CD4-positive, alpha-beta T cell treated with Interleukin-15 for 4 hours (primary cell): ENCODE data around the gene OVCH1.
"Not testable (repeated sequence)": the region's sequence is repeated elsewhere in the genome, so short reads cannot be mapped to it uniquely, and the experiment has no call there.

Experiments
- DNase-seq: peaks from one replicate; pipeline ENCODE4 v3.0.0-alpha.2; 2020; ENCODE audit warnings: low spot score

The OVCH1 gene

DNA sequence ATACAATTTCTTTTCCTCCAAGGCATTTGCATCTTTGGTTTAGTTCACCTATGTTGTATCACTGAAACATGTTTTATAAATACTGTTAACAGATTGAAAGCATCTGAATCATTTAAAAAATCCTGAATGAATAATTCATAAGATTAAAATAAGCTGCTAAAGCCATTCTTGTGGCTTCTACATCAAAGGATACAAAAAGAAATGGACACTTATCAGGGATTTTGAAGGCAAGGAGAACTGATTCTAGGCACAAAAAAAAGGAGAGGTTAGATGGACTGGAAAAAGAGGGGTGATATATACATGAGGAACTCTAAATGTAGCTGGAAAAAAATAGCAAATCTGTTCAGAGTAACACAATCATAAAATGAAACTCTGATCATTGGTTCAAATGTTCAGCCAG lies 5.8 kb upstream of the OVCH1 start:
- DNase-seq = no peak

GRCh38 chr12:29499235-29499634 lies 1.7 kb upstream of the OVCH1 start:
- no peak for DNase-seq

DNA sequence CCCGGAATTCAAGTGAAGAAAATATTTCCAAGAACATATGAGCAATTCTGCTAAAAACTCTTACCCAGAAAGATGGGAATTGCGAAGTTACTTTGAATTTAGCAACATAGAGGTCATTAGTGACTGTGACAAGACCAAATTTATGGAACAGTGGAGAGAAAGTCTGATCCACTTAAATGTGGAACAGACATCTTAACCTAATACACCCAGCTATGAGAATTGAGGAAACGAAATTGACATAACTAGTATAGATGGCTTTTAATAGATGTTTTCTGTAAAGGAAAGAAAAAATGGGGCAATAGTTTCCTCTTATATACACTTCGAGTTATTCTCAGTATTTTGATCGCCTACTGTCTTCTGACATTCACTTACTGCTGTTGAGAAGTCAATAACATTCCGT lies 4.6 kb downstream of the OVCH1 start:
- DNase-seq = no peak

- DNase-seq = no peak
These were observed 10.5 kb downstream of the OVCH1 start for GRCh38 chr12:29486972-29487371.

DNA sequence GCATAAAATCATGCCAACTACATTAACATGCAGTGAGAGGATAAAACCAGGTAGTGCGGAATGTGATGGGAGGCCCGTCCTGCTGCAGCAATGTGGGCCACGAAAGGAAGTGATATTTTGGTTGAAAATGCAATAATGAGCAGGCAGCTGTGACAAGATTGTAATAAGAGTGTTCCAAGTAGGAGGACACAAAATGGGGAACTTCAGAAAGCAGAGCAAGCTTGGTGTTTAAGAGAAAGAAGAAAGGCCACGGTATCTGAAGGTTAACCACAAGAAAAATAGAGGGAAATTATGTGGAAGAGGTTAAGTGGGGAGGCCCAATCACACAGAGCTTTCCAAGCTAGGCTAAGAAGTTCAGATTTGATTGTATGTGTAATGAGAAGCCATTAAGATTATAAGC lies 34.3 kb downstream of the OVCH1 start:
- no peak for DNase-seq

DNA sequence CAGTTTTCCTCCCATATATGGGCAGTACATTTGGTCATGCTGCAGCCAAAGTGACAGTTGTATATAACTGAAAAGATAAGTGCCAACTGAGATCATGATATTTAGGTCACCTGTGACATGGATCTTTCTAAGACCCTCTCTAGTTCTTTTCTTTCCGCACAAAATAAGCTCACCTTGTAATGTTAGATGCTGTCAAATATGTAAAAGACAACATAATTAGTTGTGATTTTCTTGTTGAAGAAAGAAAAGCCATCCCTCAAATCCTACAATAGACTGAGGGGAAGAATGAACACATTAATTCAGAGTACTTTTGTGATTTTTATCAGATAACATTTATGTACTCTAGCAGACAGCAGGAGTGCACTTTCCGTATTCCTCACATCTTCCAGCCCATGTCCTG lies 37.4 kb downstream of the OVCH1 start:
- DNase-seq = no peak

GRCh38 chr12:29455087-29455486 lies 42.4 kb downstream of the OVCH1 start:
- no peak for DNase-seq

DNA sequence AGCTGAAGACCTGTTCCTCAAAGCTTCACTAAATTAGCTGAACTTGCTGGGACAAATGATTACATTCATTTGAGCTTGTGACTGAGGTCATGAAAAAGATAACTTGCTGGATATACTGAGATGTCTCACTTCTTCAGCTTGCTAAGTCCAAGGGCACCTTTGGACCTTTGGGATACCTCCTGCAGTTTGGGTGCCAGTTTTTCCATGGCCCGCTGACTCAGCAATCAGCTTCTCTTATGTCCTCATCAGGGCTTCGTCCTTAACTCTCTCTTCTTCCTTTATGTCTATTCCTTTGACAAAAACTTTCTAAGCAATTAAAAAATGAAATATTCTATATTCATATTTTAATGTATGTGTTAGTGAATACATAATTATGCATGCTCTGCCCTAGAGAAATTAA lies 45.6 kb downstream of the OVCH1 start:
- no peak for DNase-seq

- DNase-seq = no peak
These were observed 49.3 kb downstream of the OVCH1 start for GRCh38 chr12:29448157-29448556.

GRCh38 chr12:29447285-29447975 lies 50.1 kb downstream of the OVCH1 start:
- no peak for DNase-seq

DNA sequence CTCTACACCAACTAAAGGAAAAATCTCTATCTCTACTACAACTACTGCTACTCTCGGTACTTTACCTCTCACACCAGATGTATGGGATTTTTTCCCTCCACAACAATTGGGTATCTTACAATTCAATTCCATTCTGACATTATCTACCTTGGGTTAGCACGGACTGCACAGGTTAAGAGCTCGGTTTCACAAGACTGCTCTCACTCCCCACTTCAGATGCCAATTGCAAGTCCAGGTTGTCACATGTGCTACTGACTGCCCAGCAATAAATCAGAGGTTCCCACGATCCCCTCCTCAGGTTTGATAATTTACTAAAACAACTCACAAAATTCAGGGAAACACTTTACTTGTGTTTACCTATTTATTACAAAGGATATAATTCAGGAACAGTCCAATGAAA lies 58.0 kb downstream of the OVCH1 start:
- DNase-seq = no peak

- DNase-seq = no peak
These were observed 58.6 kb downstream of the OVCH1 start for GRCh38 chr12:29438752-29439408.

- DNase-seq = no peak
These were observed 59.9 kb downstream of the OVCH1 start for GRCh38 chr12:29437575-29437974.

DNA sequence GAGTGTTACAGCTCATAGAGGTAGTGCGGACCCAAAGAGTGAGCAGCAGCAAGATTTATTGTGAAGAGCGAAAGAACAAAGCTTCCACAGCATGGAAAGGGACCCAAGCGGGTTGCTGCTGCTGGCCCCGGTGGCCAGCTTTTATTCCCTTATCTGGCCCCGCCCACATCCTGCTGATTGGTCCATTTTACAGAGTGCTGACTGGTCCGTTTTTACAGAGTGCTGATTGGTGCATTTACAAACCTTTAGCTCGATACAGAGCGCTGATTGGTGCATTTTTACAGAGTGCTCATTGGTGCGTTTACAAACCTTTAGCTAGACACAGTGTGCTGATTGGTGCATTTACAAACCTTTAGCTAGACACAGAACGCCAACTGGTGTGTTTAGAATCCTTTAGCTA lies 60.7 kb downstream of the OVCH1 start:
- not testable (repeated sequence) for DNase-seq

DNA sequence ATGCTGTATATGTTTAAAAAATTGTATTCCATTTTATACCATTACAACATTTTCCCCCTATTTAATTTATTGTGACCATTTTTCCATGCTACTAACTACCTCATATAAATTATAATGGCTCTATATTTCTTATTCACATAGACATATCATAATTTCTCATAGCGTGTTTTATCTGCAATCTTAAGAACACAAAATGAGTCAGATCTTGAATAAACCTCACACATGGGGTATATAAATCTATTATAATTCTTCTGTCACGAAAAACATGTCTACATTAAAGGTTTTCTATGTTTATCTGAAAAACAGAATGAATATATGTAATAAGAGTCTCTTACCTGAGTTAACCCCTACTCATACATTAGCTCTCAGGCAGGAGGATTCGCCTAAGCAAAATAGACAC lies 66.0 kb downstream of the OVCH1 start:
- no peak for DNase-seq

GRCh38 chr12:29430716-29431044 lies 66.8 kb downstream of the OVCH1 start:
- DNase-seq = no peak

GRCh38 chr12:29429999-29430715 lies 67.3 kb downstream of the OVCH1 start:
- DNase-seq = no peak

GRCh38 chr12:29428633-29429032 lies 68.9 kb downstream of the OVCH1 start:
- DNase-seq = no peak

GRCh38 chr12:29427964-29428363 lies 69.5 kb downstream of the OVCH1 start:
- peak; percentile 16 for DNase-seq

DNA sequence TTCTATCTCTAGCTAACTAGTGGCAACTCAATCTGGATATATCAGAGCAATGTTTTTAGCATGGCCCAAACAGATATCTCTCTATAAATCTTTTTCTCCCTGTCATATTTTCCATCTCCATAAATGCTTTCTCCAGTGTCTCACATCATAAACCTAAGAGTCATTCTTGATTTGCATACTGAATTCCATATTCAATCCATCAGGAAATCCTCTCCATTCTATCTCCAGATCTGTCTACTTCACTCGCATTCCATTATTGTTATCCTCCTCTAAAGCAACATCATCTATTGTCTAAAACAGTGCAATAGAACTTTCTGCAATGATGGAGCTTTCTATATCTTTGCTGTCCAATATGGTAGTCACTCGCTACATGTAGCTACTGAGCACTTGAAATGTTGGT lies 71.0 kb downstream of the OVCH1 start:
- DNase-seq = no peak

- no peak for DNase-seq
These were observed 71.8 kb downstream of the OVCH1 start for GRCh38 chr12:29425722-29426121.

DNA sequence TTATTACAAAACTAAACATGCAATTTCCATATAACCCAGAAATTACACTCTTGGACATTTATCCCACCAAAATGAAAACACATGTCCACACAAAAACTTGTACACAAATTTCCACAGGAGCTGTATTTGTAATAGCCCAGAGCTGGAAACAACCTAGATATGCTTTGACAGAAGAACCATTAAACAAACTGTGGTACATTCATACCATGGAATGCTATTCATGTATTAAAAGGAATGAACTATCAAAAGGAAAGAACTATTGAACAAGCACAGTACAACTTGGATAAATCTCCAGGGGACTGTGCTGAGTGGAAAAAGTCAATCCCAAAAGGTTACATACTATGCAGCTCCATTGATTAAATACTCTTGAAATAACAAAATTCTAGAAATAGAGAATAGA lies 80.7 kb downstream of the OVCH1 start:
- DNase-seq = no peak

GRCh38 chr12:29415111-29415510 lies 82.4 kb downstream of the OVCH1 start:
- DNase-seq = no peak

DNA sequence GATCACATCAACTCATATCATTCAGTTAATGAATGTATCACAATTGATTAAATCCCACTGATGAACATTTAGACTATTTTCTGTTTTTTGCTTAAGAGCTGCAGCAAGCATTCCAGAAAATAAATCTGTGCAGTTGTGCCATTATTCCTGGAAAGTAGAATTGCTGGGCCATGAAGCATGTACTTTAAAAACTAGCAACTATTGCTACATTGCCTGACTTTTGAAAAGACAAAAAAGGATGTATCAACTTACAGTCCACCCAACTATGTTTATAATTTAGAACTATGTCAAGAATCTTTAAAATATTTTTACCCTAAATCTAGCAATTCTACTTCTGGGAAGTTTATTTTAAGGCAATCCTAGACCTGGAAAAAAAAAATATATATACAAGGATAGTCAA lies 83.1 kb downstream of the OVCH1 start:
- no peak for DNase-seq
